HEK293 (cell line): ENCODE data around the gene DCUN1D2.
A peak's percentile ranks its signal among the peaks of the same experiment; 100 is the strongest.

Source experiments
- FEZF1 ChIP-seq: fragments of 450-650 bp; formaldehyde crosslinking; IDR thresholded peaks from 2 replicates; pipeline ENCODE4 v1.5.1; 2016; ENCODE audit warnings: missing biosample characterization, missing genetic modification characterization
- GLIS1 ChIP-seq: fragments of 450-650 bp; formaldehyde crosslinking; IDR thresholded peaks from 2 replicates; pipeline ENCODE4 v1.5.1; 2016; ENCODE audit warnings: missing biosample characterization, missing genetic modification characterization
- IKZF3 ChIP-seq: fragments of 450-650 bp; IDR thresholded peaks from 2 replicates; pipeline ENCODE4 v1.5.0; 2018; ENCODE audit warnings: missing biosample characterization, mild to moderate bottlenecking, missing genetic modification characterization, moderate library complexity
- KLF10 ChIP-seq: fragments of 450-650 bp; IDR thresholded peaks from 2 replicates; pipeline ENCODE4 v1.5.1; 2018; ENCODE audit warnings: missing biosample characterization, mild to moderate bottlenecking, missing genetic modification characterization
- OSR2 ChIP-seq: fragments of 450-650 bp; formaldehyde crosslinking; IDR thresholded peaks from 2 replicates; pipeline ENCODE4 v1.5.1; 2016; ENCODE audit warnings: missing biosample characterization, missing genetic modification characterization
- SP2 ChIP-seq: fragments of 450-650 bp; formaldehyde crosslinking; IDR thresholded peaks from 2 replicates; pipeline ENCODE4 v1.5.1; 2016; ENCODE audit warnings: missing biosample characterization, missing genetic modification characterization
- ZBTB8A ChIP-seq: fragments of 450-650 bp; formaldehyde crosslinking; IDR thresholded peaks from 2 replicates; pipeline ENCODE4 v1.5.1; 2016; ENCODE audit warnings: missing biosample characterization, missing genetic modification characterization
- ZNF10 ChIP-seq: fragments of 450-650 bp; formaldehyde crosslinking; IDR thresholded peaks from 2 replicates; pipeline ENCODE4 v1.5.1; 2017; ENCODE audit warnings: missing biosample characterization, missing genetic modification characterization
- ZNF121 ChIP-seq: fragments of 450-650 bp; formaldehyde crosslinking; IDR thresholded peaks from 2 replicates; pipeline ENCODE4 v1.5.1; 2016; ENCODE audit warnings: missing biosample characterization, missing genetic modification characterization
- ZNF132 ChIP-seq: fragments of 450-650 bp; formaldehyde crosslinking; IDR thresholded peaks from 2 replicates; pipeline ENCODE4 v1.5.1; 2017; ENCODE audit warnings: missing biosample characterization, missing genetic modification characterization, borderline replicate concordance
- ZNF133 ChIP-seq: fragments of 450-650 bp; formaldehyde crosslinking; IDR thresholded peaks from 2 replicates; pipeline ENCODE4 v1.5.1; 2016; ENCODE audit warnings: missing biosample characterization, missing genetic modification characterization
- ZNF561 ChIP-seq: fragments of 450-650 bp; IDR thresholded peaks from 2 replicates; pipeline ENCODE4 v1.5.1; 2018; ENCODE audit warnings: missing biosample characterization, missing genetic modification characterization, borderline replicate concordance
- ZNF658 ChIP-seq: fragments of 450-650 bp; formaldehyde crosslinking; IDR thresholded peaks from 2 replicates; pipeline ENCODE4; 2016; ENCODE audit warnings: missing biosample characterization, missing genetic modification characterization
- ZNF792 ChIP-seq: fragments of 450-650 bp; formaldehyde crosslinking; IDR thresholded peaks from 2 replicates; pipeline ENCODE4 v1.5.1; 2016; ENCODE audit warnings: missing biosample characterization, missing genetic modification characterization
- ZSCAN23 ChIP-seq: fragments of 450-650 bp; formaldehyde crosslinking; IDR thresholded peaks from 2 replicates; pipeline ENCODE4 v1.5.1; 2016; ENCODE audit warnings: missing biosample characterization, missing genetic modification characterization
- ZSCAN30 ChIP-seq: fragments of 450-650 bp; IDR thresholded peaks from 2 replicates; pipeline ENCODE4 v1.5.1; 2018; ENCODE audit warnings: missing biosample characterization, mild to moderate bottlenecking, missing genetic modification characterization, moderate library complexity
- TF ChIP-seq, protein P1 (sequence below): fragments of 450-650 bp; formaldehyde crosslinking; IDR thresholded peaks from 2 replicates; pipeline ENCODE4 v1.5.1; 2016; ENCODE audit warnings: missing biosample characterization, missing genetic modification characterization
- TF ChIP-seq, protein P2 (sequence below): fragments of 450-650 bp; formaldehyde crosslinking; IDR thresholded peaks from 2 replicates; pipeline ENCODE4 v1.5.1; 2017; ENCODE audit warnings: missing biosample characterization, missing genetic modification characterization
- TF ChIP-seq, protein P3 (sequence below): fragments of 450-650 bp; formaldehyde crosslinking; IDR thresholded peaks from 2 replicates; pipeline ENCODE4 v1.5.1; 2016; ENCODE audit warnings: missing biosample characterization, missing genetic modification characterization
- TF ChIP-seq, protein P4 (sequence below): fragments of 450-650 bp; formaldehyde crosslinking; IDR thresholded peaks from 2 replicates; pipeline ENCODE4 v1.5.1; 2017; ENCODE audit warnings: missing biosample characterization, missing genetic modification characterization
- TF ChIP-seq, protein P5 (sequence below): fragments of 450-650 bp; formaldehyde crosslinking; IDR thresholded peaks from 2 replicates; pipeline ENCODE4 v1.5.1; 2017; ENCODE audit warnings: missing biosample characterization, missing genetic modification characterization
- TF ChIP-seq, protein P6 (sequence below): fragments of 450-650 bp; formaldehyde crosslinking; IDR thresholded peaks from 2 replicates; pipeline ENCODE4 v1.5.1; 2016; ENCODE audit warnings: missing biosample characterization, missing genetic modification characterization
- TF ChIP-seq, protein P7 (sequence below): fragments of 450-650 bp; formaldehyde crosslinking; IDR thresholded peaks from 2 replicates; pipeline ENCODE4 v1.5.1; 2016; ENCODE audit warnings: missing biosample characterization, missing genetic modification characterization, borderline replicate concordance
- TF ChIP-seq, protein P8 (sequence below): fragments of 450-650 bp; formaldehyde crosslinking; IDR thresholded peaks from 2 replicates; pipeline ENCODE4 v1.5.1; 2016; ENCODE audit warnings: missing biosample characterization, missing genetic modification characterization

Gene DCUN1D2

DNA sequence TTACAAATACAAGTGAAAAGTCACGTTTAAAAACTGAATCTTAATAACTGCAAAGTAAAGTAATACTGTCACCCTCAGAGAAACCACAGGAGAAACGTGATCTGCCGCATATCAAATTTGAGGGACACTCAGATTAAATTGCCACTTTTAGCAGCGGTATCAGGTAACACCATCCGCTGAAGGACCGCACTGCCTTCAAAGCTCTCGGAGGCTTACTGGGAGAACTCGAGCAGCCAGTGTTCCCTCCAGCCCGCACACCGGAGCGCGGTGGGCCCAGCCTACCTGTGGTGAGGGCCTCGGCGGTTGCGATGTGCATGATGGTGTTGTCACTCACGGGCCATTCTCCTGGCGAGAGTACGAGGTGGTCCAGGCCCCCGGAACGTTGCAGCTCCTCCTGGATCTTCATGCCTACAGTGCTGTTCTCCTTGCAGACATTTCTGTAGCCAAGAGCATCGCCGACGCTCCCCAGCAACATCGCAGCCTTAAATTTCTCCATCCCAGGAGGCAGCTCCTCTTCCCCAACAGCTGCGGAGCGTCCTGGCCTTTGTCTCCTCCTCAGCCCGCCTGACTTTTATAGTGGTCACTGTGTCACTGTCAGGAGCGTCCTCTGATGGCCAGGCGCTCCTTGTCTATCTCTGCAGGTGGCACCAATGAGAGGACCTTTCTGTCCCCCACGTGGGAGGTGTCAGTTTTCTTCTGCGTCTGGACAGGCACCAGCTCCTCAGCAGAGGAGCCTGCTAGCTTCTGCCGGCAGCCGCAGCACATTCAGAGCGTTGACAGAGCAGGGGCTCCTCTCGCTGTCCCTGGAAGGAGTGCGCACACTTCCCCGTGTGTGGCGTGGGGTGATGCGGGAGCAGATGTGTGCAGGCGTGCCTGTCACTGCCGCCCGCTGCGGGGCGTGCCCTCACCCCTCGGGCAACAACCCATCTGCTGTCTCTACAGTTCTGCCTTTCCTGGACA is 37.3 kb downstream of the DCUN1D2 start, which contains the start of gene ADPRHL1 (continued):
- TF ChIP-seq, protein P1, sequence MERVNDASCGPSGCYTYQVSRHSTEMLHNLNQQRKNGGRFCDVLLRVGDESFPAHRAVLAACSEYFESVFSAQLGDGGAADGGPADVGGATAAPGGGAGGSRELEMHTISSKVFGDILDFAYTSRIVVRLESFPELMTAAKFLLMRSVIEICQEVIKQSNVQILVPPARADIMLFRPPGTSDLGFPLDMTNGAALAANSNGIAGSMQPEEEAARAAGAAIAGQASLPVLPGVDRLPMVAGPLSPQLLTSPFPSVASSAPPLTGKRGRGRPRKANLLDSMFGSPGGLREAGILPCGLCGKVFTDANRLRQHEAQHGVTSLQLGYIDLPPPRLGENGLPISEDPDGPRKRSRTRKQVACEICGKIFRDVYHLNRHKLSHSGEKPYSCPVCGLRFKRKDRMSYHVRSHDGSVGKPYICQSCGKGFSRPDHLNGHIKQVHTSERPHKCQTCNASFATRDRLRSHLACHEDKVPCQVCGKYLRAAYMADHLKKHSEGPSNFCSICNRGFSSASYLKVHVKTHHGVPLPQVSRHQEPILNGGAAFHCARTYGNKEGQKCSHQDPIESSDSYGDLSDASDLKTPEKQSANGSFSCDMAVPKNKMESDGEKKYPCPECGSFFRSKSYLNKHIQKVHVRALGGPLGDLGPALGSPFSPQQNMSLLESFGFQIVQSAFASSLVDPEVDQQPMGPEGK (tag by site-specific recombination), result peak; percentile 46; the same call in 1 of the 2 replicates
- TF ChIP-seq, protein P2, sequence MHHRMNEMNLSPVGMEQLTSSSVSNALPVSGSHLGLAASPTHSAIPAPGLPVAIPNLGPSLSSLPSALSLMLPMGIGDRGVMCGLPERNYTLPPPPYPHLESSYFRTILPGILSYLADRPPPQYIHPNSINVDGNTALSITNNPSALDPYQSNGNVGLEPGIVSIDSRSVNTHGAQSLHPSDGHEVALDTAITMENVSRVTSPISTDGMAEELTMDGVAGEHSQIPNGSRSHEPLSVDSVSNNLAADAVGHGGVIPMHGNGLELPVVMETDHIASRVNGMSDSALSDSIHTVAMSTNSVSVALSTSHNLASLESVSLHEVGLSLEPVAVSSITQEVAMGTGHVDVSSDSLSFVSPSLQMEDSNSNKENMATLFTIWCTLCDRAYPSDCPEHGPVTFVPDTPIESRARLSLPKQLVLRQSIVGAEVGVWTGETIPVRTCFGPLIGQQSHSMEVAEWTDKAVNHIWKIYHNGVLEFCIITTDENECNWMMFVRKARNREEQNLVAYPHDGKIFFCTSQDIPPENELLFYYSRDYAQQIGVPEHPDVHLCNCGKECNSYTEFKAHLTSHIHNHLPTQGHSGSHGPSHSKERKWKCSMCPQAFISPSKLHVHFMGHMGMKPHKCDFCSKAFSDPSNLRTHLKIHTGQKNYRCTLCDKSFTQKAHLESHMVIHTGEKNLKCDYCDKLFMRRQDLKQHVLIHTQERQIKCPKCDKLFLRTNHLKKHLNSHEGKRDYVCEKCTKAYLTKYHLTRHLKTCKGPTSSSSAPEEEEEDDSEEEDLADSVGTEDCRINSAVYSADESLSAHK (tag by site-specific recombination), result peak; percentile 75
- TF ChIP-seq KLF10 (tag by site-specific recombination) (0 out of 2 replicates have a peak, but pooled peaks have one; percentile 54), OSR2 (peak; percentile 82), ZSCAN23 (tag by site-specific recombination) (0 out of 2 replicates have a peak, but pooled peaks have one; percentile 27), ZNF561 (tag by site-specific recombination) (0 out of 2 replicates have a peak, but pooled peaks have one; percentile 46), FEZF1 (tag by site-specific recombination) (peak; percentile 71), SP2 (tag by site-specific recombination) (no peak), IKZF3 (tag by site-specific recombination) (peak; percentile 11; the same call in 1 of the 2 replicates), GLIS1 (peak; percentile 70), ZNF10 (0 out of 2 replicates have a peak, but pooled peaks have one; percentile 26), ZNF132 (tag by site-specific recombination) (no peak), ZBTB8A (tag by site-specific recombination) (peak; percentile 66), ZNF658 (tag by site-specific recombination) (no peak), ZNF133 (no peak), ZSCAN30 (tag by site-specific recombination) (peak; percentile 16; the same call in 1 of the 2 replicates), ZNF792 (no peak), ZNF121 (tag by site-specific recombination) (0 out of 2 replicates have a peak, but pooled peaks have one; percentile 20)
- TF ChIP-seq, protein P3, sequence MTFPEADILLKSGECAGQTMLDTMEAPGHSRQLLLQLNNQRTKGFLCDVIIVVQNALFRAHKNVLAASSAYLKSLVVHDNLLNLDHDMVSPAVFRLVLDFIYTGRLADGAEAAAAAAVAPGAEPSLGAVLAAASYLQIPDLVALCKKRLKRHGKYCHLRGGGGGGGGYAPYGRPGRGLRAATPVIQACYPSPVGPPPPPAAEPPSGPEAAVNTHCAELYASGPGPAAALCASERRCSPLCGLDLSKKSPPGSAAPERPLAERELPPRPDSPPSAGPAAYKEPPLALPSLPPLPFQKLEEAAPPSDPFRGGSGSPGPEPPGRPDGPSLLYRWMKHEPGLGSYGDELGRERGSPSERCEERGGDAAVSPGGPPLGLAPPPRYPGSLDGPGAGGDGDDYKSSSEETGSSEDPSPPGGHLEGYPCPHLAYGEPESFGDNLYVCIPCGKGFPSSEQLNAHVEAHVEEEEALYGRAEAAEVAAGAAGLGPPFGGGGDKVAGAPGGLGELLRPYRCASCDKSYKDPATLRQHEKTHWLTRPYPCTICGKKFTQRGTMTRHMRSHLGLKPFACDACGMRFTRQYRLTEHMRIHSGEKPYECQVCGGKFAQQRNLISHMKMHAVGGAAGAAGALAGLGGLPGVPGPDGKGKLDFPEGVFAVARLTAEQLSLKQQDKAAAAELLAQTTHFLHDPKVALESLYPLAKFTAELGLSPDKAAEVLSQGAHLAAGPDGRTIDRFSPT, result peak; percentile 60; the same call in 1 of the 2 replicates
- TF ChIP-seq, protein P4, sequence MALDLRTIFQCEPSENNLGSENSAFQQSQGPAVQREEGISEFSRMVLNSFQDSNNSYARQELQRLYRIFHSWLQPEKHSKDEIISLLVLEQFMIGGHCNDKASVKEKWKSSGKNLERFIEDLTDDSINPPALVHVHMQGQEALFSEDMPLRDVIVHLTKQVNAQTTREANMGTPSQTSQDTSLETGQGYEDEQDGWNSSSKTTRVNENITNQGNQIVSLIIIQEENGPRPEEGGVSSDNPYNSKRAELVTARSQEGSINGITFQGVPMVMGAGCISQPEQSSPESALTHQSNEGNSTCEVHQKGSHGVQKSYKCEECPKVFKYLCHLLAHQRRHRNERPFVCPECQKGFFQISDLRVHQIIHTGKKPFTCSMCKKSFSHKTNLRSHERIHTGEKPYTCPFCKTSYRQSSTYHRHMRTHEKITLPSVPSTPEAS, result no peak
- TF ChIP-seq, protein P5, sequence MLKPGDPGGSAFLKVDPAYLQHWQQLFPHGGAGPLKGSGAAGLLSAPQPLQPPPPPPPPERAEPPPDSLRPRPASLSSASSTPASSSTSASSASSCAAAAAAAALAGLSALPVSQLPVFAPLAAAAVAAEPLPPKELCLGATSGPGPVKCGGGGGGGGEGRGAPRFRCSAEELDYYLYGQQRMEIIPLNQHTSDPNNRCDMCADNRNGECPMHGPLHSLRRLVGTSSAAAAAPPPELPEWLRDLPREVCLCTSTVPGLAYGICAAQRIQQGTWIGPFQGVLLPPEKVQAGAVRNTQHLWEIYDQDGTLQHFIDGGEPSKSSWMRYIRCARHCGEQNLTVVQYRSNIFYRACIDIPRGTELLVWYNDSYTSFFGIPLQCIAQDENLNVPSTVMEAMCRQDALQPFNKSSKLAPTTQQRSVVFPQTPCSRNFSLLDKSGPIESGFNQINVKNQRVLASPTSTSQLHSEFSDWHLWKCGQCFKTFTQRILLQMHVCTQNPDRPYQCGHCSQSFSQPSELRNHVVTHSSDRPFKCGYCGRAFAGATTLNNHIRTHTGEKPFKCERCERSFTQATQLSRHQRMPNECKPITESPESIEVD (tag by site-specific recombination), result peak; percentile 89
- TF ChIP-seq, protein P6, sequence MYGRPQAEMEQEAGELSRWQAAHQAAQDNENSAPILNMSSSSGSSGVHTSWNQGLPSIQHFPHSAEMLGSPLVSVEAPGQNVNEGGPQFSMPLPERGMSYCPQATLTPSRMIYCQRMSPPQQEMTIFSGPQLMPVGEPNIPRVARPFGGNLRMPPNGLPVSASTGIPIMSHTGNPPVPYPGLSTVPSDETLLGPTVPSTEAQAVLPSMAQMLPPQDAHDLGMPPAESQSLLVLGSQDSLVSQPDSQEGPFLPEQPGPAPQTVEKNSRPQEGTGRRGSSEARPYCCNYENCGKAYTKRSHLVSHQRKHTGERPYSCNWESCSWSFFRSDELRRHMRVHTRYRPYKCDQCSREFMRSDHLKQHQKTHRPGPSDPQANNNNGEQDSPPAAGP, result peak; percentile 24; the same call in 1 of the 2 replicates
- TF ChIP-seq, protein P7, sequence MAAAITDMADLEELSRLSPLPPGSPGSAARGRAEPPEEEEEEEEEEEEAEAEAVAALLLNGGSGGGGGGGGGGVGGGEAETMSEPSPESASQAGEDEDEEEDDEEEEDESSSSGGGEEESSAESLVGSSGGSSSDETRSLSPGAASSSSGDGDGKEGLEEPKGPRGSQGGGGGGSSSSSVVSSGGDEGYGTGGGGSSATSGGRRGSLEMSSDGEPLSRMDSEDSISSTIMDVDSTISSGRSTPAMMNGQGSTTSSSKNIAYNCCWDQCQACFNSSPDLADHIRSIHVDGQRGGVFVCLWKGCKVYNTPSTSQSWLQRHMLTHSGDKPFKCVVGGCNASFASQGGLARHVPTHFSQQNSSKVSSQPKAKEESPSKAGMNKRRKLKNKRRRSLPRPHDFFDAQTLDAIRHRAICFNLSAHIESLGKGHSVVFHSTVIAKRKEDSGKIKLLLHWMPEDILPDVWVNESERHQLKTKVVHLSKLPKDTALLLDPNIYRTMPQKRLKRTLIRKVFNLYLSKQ (tag by site-specific recombination), result no peak
- TF ChIP-seq, protein P8, sequence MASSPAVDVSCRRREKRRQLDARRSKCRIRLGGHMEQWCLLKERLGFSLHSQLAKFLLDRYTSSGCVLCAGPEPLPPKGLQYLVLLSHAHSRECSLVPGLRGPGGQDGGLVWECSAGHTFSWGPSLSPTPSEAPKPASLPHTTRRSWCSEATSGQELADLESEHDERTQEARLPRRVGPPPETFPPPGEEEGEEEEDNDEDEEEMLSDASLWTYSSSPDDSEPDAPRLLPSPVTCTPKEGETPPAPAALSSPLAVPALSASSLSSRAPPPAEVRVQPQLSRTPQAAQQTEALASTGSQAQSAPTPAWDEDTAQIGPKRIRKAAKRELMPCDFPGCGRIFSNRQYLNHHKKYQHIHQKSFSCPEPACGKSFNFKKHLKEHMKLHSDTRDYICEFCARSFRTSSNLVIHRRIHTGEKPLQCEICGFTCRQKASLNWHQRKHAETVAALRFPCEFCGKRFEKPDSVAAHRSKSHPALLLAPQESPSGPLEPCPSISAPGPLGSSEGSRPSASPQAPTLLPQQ (tag by site-specific recombination), result peak; percentile 98
